HepG2 (cell line): ENCODE data around the gene CCL7. TPM values are rescaled to one million over a fixed set of nuclear protein-coding genes. Genes with fewer than 3 reads are reported as not detected.

Experiments used
- BHLHE40 ChIP-seq: IDR thresholded peaks from 2 replicates; pipeline ENCODE4 v1.6.1; 2011; ENCODE audit warnings: low read length, improper control_type of control experiment
- HOXD1 ChIP-seq: sonication (generic); formaldehyde crosslinking; IDR thresholded peaks from 2 replicates; pipeline ENCODE4 v1.5.0; 2020; ENCODE audit warnings: missing genetic modification reagents
- IKZF5 ChIP-seq: IDR thresholded peaks from 2 replicates; pipeline ENCODE4 v1.6.1; 2018; ENCODE audit warnings: missing genetic modification reagents, mild to moderate bottlenecking, missing compliant biosample characterization
- KAT8 ChIP-seq: IDR thresholded peaks from 2 replicates; pipeline ENCODE4 v1.6.1; 2016; ENCODE audit warnings: missing genetic modification reagents, missing compliant biosample characterization
- LRRFIP1 ChIP-seq: sonication (generic); formaldehyde crosslinking; conservative IDR thresholded peaks from 2 replicates; pipeline ENCODE4 v1.4.0; 2020; ENCODE audit warnings: missing genetic modification reagents
- MAFG ChIP-seq: sonication (generic); formaldehyde crosslinking; IDR thresholded peaks from 2 replicates; pipeline ENCODE4 v1.5.1; 2020; ENCODE audit warnings: mild to moderate bottlenecking, missing genetic modification reagents
- NFAT5 ChIP-seq: sonication (generic); formaldehyde crosslinking; IDR thresholded peaks from 2 replicates; pipeline ENCODE4 v1.4.0; 2020; ENCODE audit warnings: missing genetic modification reagents
- NKX3-1 ChIP-seq: sonication (generic); formaldehyde crosslinking; IDR thresholded peaks from 2 replicates; pipeline ENCODE4 v1.5.0; 2020; ENCODE audit warnings: missing genetic modification reagents
- SMAD3 ChIP-seq: sonication (generic); formaldehyde crosslinking; IDR thresholded peaks from 2 replicates; pipeline ENCODE4 v1.4.0; 2020; ENCODE audit warnings: missing genetic modification reagents
- TBL1XR1 ChIP-seq: fragments of 150-350 bp; IDR thresholded peaks from 2 replicates; pipeline ENCODE4 v1.6.1; 2014; ENCODE audit warnings: borderline replicate concordance, low read length; ENCODE audit not compliant: partially characterized antibody
- ZNF691 ChIP-seq: sonication (generic); formaldehyde crosslinking; IDR thresholded peaks from 2 replicates; pipeline ENCODE4 v1.4.0; 2020; ENCODE audit warnings: missing genetic modification reagents, low read depth, mild to moderate bottlenecking, borderline replicate concordance
- polyA plus RNA-seq, 8 experiments: library from polyadenylated mRNA; depleted of rRNA in 3 of 8; stranded (reverse) in 7 of 8; unstranded in 1 of 8; fragments of >200 nt; fragmentation: Illumina TruSeq in 4 of 8; extraction: Trizol in 4 of 8; gene quantifications; 2 replicates each; pipeline versions ENCODE4 v1.2.1 to v1.2.3, GENCODE V29; 2011 to 2016; ENCODE audit warnings: low read depth in 4 of 8, missing spikeins in 1 of 8, mixed read lengths in 1 of 8; ENCODE audit not compliant: insufficient read depth in 1 of 8
- total RNA-seq, 5 experiments: library from RNA; depleted of rRNA; stranded (reverse); fragments of >200 nt; fragmentation: Illumina TruSeq; extraction: Trizol; gene quantifications; 2 replicates each; pipeline ENCODE4 v1.2.3, GENCODE V29; 2016; ENCODE audit warnings: low read depth in 1 of 5

Gene CCL7
- total and polyA plus RNA-seq, 2 of the 13 experiments (the other 11 are each of a cell fraction or from before 2014, with no cell fraction given) = not detected

DNA sequence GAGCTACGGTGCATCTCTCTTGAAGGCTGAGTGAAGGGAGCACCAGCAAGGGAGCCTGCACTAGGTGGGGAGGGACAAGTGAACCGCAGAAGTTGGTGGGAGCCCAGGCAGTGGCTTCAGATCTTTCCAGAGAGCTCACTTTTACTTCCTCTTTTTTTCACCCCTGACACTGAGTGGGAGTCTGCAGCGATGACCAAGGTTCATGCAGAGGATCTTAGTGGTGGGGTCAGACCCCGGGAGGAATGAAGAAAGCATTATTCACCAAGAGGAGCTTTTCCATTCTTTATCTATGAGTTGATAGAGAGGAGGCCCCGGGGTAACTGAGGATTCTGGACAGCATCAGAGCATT lies 18.0 kb upstream of the CCL7 start (continued):
- no peak for TF ChIP-seq NFAT5 (CRISPR knock-in tag)
- no peak for TF ChIP-seq HOXD1 (CRISPR knock-in tag)
- no peak for TF ChIP-seq SMAD3 (CRISPR knock-in tag)
- TF ChIP-seq MAFG (CRISPR knock-in tag) = no peak
- TF ChIP-seq TBL1XR1 = no peak
- TF ChIP-seq NKX3-1 = no peak
- no peak for TF ChIP-seq LRRFIP1
- TF ChIP-seq BHLHE40 = no peak
- TF ChIP-seq IKZF5 (CRISPR knock-in tag) = no peak
- no peak for TF ChIP-seq KAT8
- no peak for TF ChIP-seq ZNF691 (CRISPR knock-in tag)
